Kidney capillary endothelial cell (primary cell): Measurements from ENCODE around the gene ATF1.
"Not testable (repeated sequence)": the region's sequence is repeated elsewhere in the genome, so short reads cannot be mapped to it uniquely, and the experiment has no call there.

Source experiments
- DNase-seq: peaks from one replicate; pipeline ENCODE4 v3.0.0-alpha.2; 2018; ENCODE audit warnings: low spot score

ATF1 gene

GRCh38 chr12:50803230-50803875 lies 39.5 kb downstream of the ATF1 start:
- no peak for DNase-seq

GRCh38 chr12:50806176-50806575 lies 42.3 kb downstream of the ATF1 start:
- no peak for DNase-seq

GRCh38 chr12:50809131-50809530 lies 45.2 kb downstream of the ATF1 start:
- not testable (repeated sequence) for DNase-seq

- DNase-seq = not testable (repeated sequence)
Measured at GRCh38 chr12:50814921-50815320, 51.0 kb downstream of the ATF1 start.

GRCh38 chr12:50820177-50820576 lies 56.3 kb downstream of the ATF1 start:
- no peak for DNase-seq

- DNase-seq = no peak
Measured at GRCh38 chr12:50822082-50822481, 58.2 kb downstream of the ATF1 start.

GRCh38 chr12:50823724-50824123 lies 59.8 kb downstream of the ATF1 start:
- not testable (repeated sequence) for DNase-seq

GRCh38 chr12:50824914-50825313 lies 61.0 kb downstream of the ATF1 start:
- DNase-seq = no peak

GRCh38 chr12:50825372-50825838 lies 61.5 kb downstream of the ATF1 start:
- DNase-seq = peak; percentile 56

GRCh38 chr12:50828121-50828520 lies 64.2 kb downstream of the ATF1 start:
- no peak for DNase-seq

- no peak for DNase-seq
Measured at GRCh38 chr12:50828886-50829285, 65.0 kb downstream of the ATF1 start.

- not testable (repeated sequence) for DNase-seq
Measured at GRCh38 chr12:50833801-50834200, 69.9 kb downstream of the ATF1 start.

GRCh38 chr12:50839042-50839441 lies 75.1 kb downstream of the ATF1 start:
- DNase-seq = no peak

GRCh38 chr12:50840809-50841487 lies 77.0 kb downstream of the ATF1 start:
- DNase-seq = no peak

GRCh38 chr12:50841716-50842531 lies 78.0 kb downstream of the ATF1 start:
- DNase-seq = no peak

GRCh38 chr12:50842637-50843493 lies 79.0 kb downstream of the ATF1 start, which contains the start of gene TMPRSS12:
TSS of gene TMPRSS12 (plus strand) at chr12:50842926. CDS start at chr12:50842965, 39 bp downstream.
- no peak for DNase-seq

- DNase-seq = no peak
Measured at GRCh38 chr12:50845021-50845647, 81.2 kb downstream of the ATF1 start.

- DNase-seq = no peak
Measured at GRCh38 chr12:50848963-50849362, 85.1 kb downstream of the ATF1 start.

GRCh38 chr12:50855218-50855617 lies 91.3 kb downstream of the ATF1 start:
- not testable (repeated sequence) for DNase-seq

GRCh38 chr12:50855679-50856078 lies 91.8 kb downstream of the ATF1 start:
- not testable (repeated sequence) for DNase-seq

GRCh38 chr12:50859621-50860310 lies 95.9 kb downstream of the ATF1 start:
- no peak for DNase-seq
